GM21529 (cell line): ENCODE measurements around the gene PAOX.
"Not testable (repeated sequence)": the region's sequence is repeated elsewhere in the genome, so short reads cannot be mapped to it uniquely, and the experiment has no call there.

Experiments
- ATAC-seq: cut with Tn5 transposase; IDR thresholded peaks from one replicate; pipeline ENCODE4 v1.9.1; 2021; ENCODE audit not compliant: unreplicated experiment

The PAOX gene

DNA sequence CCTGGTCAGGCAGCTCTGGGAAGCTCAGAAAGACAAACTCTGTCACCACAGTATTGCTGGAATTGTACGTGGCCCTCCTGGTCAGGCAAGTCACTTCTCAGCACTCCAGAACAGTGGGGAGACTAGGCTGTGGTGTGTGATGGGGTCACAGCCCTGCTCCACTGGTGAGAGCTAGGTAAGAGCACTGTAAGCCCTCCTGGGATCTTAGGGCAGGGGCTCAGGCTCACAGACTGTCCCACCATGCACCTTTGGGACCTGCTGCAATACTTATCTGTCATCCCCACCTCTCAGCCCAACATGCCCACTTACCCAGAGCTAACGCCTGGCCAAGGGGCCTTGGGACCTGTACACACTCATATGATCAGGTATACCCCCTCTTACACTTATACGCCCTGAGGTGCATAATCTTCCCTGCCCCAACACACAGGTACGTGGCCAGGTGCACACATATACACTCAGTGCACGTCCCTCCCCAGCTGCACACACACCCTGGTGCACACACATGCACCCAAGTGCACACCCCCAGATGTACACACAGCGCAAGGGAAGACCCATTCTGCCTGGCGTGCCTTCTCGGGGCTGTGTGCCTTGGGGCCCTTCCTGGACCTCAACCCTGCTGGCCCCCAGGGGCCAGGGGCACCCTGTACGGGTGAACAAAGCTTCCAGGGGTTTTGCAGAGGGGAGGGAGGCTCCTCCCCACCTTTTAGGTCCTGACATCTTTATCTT lies 53.0 kb downstream of the PAOX start:
- not testable (repeated sequence) for ATAC-seq

DNA sequence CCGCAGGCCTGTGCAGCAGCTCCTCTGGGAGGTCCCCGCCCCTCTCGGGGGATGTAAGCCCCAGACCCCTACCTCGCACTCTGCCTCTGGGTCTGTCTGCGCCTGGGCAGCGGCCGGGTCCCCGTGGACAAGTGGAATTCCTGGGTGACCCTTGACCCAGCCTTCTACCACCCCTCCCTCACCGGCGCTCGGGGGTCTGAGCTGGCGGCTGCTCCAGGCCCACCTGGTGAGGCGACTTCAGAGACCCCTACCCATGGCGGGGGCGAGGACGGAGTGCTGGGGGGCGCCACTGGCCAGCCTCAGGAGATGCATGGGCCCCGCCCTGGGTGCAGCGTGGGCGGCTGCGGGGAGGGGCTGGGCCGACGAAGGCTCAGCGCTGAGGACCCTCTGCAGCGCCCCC lies 53.7 kb downstream of the PAOX start:
- not testable (repeated sequence) for ATAC-seq

DNA sequence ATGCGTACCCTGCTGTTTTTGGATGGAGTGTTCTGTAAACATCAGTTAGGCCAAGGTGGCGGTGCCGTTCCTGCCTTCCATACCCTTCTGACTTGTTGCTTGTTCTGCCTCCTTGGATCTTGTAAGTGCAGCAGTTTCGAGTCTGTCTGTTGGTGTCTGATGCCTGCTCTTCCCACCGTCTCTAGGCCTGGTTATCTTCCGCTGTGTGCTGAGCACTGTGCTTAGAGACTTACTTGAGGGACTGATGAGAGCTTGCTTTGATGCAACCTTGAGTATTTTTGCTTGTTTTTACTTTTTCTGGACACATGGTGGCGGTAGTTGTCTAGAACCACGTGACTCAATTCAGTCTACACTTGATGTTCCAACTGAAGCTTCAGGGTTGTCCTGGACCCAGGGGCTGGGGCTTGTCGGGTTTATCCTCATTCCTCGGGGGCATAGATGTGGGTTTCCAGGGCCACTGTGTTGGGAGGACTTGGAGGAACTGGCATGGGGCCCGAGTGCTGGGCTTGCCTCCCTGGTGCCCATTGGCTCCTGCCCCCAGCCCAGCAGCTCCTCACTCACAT lies 59.7 kb downstream of the PAOX start:
- ATAC-seq: peak; percentile 66

DNA sequence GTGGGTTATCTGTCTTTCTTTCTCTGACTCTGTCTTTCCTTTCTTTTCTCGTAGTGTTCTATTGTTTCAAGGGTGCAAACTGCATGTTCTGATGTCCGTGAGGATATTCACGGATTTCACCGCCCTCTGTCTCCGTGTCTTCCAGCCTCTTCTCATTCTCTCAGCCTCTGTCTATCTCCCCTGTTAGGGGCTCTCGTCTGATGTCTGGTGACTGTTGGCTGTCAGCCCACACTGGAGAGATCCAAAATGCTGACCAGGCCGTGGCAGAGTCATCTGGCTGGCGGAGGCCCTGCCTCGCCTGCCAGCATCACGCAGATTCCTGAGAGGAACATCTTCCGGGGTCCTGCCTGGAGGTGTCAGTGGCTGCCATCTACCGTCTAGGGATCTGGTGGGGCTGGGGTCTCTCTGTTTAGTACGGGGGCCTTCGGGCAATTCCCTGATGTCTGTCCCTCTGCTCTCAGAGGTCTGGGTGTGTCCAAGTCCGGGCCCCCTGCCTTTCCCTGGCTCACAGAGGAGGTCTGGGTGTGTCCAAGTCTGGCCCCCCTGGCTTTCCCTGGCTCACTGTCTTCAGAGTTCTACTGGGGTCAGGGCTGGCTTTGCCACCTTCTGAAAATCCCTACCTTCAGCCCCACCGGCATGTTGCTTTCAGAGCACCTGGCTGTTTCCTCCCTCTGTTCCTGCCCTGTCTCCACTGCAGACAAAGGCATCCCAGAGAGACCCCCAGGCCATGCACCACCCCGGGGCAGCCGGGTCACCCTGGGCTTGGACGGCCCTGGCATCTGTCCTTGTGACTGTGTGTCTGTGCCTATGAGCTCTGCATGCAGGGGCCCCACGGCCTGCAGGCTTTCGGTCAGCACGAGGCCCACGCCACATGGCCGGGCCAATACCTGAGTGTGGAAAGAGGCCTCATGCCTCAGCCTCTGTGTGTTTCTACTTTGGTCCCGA lies 60.7 kb downstream of the PAOX start:
- ATAC-seq: no peak

DNA sequence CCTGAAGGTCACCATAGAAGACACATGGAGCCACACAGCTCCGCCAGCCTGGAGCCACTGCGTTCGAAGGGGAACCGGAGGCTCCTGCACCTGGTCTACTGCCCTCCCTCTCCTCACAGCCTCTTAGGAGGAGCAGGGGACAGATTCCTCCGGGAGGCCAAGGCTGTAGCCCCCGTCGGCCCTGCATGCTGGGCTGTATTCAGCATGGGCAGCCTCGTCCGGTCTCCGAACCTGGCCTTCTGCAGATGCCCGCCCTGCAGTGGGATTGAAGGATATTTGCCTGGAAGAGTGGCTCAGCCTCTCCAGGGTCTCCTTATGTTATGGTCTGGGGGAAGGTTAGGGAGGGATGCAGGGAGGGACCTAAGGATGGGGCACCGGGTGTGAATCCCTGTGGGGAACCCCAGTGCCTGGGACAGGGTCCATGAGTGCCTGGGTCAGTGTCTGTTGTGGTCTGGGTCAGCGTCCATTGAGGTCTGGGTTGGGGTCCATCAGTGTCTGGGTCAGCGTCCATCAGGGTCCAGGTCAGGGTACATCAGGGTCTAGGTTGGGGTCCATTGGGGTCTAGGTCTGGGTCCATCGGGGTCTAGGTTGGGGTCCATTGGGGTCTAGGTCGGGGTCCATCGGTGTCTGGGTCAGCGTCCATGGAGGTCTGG lies 61.7 kb downstream of the PAOX start:
- ATAC-seq: no peak
